ENCODE results near the gene RAB21. TPM values are rescaled to one million over a fixed set of nuclear protein-coding genes. Genes with fewer than 3 reads are reported as not detected.

Gene RAB21
- total and polyA plus RNA-seq, 7 donors = 7.8 to 27.0 (median 18.3) TPM

- no peaks in the 10 kb centered on the region for H3K36me3 ChIP-seq
- TF ChIP-seq CTCF (IDR thresholded peaks at IDR 0.05) = no peak
- TF ChIP-seq POLR2A (IDR thresholded peaks at IDR 0.05) = no peak
- TF ChIP-seq EP300 (IDR thresholded peaks at IDR 0.05) = no peak
- no peak for TF ChIP-seq POLR2AphosphoS5 (IDR thresholded peaks at IDR 0.05)
- WGBS, 2 donors = 21 to 66% methylated on average over 2 of the region's 2 CpGs
- no peak overlapping the region for H3K27ac ChIP-seq
- H3K4me3 ChIP-seq = no peak overlapping the region
- H3K27me3 ChIP-seq = no peaks in the 10 kb centered on the region
- H3K9me3 ChIP-seq = no peaks in the 10 kb centered on the region
- intact Hi-C loops (cut with DNase I) = no loop called here
- no peak for DNase-seq
- no peaks in the 10 kb centered on the region for H3K4me1 ChIP-seq
Observed at GRCh38 chr12:71726548-71726947, 28.1 kb upstream of the RAB21 start.

- Histone ChIP-seq H3K9me3 (no peaks in the 10 kb centered on the region), H3K4me1 (no peaks in the 10 kb centered on the region), H3K27ac (no peak overlapping the region), H3K27me3 (no peaks in the 10 kb centered on the region), H3K36me3 (no peaks in the 10 kb centered on the region), H3K4me3 (no peak overlapping the region)
- WGBS, 2 donors = 91% methylated on average over 5 of the region's 5 CpGs
- DNase-seq = no peak
- TF ChIP-seq POLR2AphosphoS5 (IDR thresholded peaks at IDR 0.05) (no peak), POLR2A (IDR thresholded peaks at IDR 0.05) (no peak), EP300 (IDR thresholded peaks at IDR 0.05) (no peak), CTCF (IDR thresholded peaks at IDR 0.05) (no peak)
- intact Hi-C loops (cut with DNase I) = no loop called here
Observed at GRCh38 chr12:71727958-71728357, 26.7 kb upstream of the RAB21 start.

DNA sequence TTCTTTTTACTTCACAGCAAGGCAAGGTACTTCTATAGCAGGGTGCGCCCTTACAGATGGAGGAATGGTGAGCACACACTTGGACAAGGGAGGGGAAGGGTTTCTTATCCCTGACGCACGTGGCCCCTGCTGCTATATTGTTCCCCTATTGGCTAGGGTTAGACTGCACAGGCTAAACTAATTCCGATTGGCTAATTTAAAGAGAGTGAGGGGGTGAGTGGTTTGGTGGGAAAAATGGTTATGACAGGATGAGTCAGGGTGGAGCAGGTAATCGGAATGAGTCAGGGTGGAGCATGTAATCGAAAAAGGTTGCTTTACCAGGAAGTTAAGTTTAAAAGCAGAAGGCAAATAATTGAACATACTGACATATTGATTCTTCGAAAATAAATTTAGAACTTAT lies 23.7 kb upstream of the RAB21 start:
- 77 to 83% methylated on average over 7 of the region's 7 CpGs for WGBS, 2 donors
- TF ChIP-seq POLR2A (IDR thresholded peaks at IDR 0.05) (no peak), EP300 (IDR thresholded peaks at IDR 0.05) (no peak), CTCF (IDR thresholded peaks at IDR 0.05) (no peak), POLR2AphosphoS5 (IDR thresholded peaks at IDR 0.05) (no peak)
- DNase-seq = no peak
- Histone ChIP-seq H3K4me3 (no peak overlapping the region), H3K36me3 (no peaks in the 10 kb centered on the region), H3K27ac (no peak overlapping the region), H3K27me3 (no peaks in the 10 kb centered on the region), H3K9me3 (no peaks in the 10 kb centered on the region), H3K4me1 (no peaks in the 10 kb centered on the region)
- intact Hi-C loops (cut with DNase I) = no loop called here

- H3K36me3 ChIP-seq = no peaks in the 10 kb centered on the region
- H3K27ac ChIP-seq = no peak overlapping the region
- no peak overlapping the region for H3K4me3 ChIP-seq
- intact Hi-C loops (cut with DNase I) = no loop called here
- TF ChIP-seq CTCF (IDR thresholded peaks at IDR 0.05) = no peak
- no peak for TF ChIP-seq POLR2AphosphoS5 (IDR thresholded peaks at IDR 0.05)
- TF ChIP-seq EP300 (IDR thresholded peaks at IDR 0.05) = no peak
- H3K27me3 ChIP-seq = no peaks in the 10 kb centered on the region
- H3K9me3 ChIP-seq = no peaks in the 10 kb centered on the region
- no peak for DNase-seq
- H3K4me1 ChIP-seq = no peaks in the 10 kb centered on the region
- 83 to 87% methylated on average over 21 of the region's 21 CpGs for WGBS, 2 donors
Observed at GRCh38 chr12:71731439-71732356, 23.0 kb upstream of the RAB21 start.

All from sigmoid colon (tissue), 7 donors.